Caco-2 (cell line): Measurements from ENCODE around the gene SPOUT1. TPM values are rescaled to one million over a fixed set of nuclear protein-coding genes. Genes with fewer than 3 reads are reported as not detected.

Experiments used
- BruUV-seq: library from RNA; stranded (reverse); fragments of 400-500 nt; replicated peaks from 2 replicates; lab custom pipeline; 2021; lab: Mats Ljungman, UMichigan
- CTCF ChIA-PET: fragments of 300-600 bp; sonication (Branson Sonifier 250); formaldehyde crosslinking; loops from one replicate; lab custom pipeline; 2022; ENCODE audit warnings: antibody characterized with exemption; lab: Charles Lee
- POLR2A ChIA-PET: fragments of 300-600 bp; sonication (Branson Sonifier 250); formaldehyde crosslinking; loops from one replicate; lab custom pipeline; 2022; ENCODE audit warnings: antibody characterized with exemption; lab: Charles Lee
- DNase-seq, 2 experiments: peaks; one replicate each; pipeline versions ENCODE4 v3.0.0 to v3.0.0-alpha.2; 2020 to 2022
- H3K27me3 ChIP-seq: replicated peaks from 2 replicates; pipeline ENCODE4 v1.6.0; 2011; ENCODE audit warnings: low read length; ENCODE audit not compliant: control insufficient read depth, insufficient read depth
- H3K36me3 ChIP-seq: 2 replicates; pipeline ENCODE4 v1.5.1; 2011; ENCODE audit warnings: low read length; ENCODE audit not compliant: control insufficient read depth, insufficient read depth
- H3K4me1 ChIP-seq: fragments of 250-450 bp; sonication (Bioruptor Pico); 2 replicates; pipeline ENCODE4 v1.5.1; 2020; ENCODE audit warnings: mild to moderate bottlenecking
- H3K4me3 ChIP-seq: 2 replicates; pipeline ENCODE4 v1.5.1; 2011; ENCODE audit warnings: low read depth, mild to moderate bottlenecking, control low read depth, low read length
- H3K9me3 ChIP-seq: fragments of 250-450 bp; sonication (Bioruptor Pico); 2 replicates; pipeline ENCODE4 v1.5.1; 2020; ENCODE audit warnings: mild to moderate bottlenecking, moderate library complexity
- H3K27ac Mint-ChIP-seq: one replicate; pipeline ENCODE4 v1.8.0; 2022; ENCODE audit warnings: mixed read lengths; ENCODE audit not compliant: unreplicated experiment
- H3K27me3 Mint-ChIP-seq: one replicate; pipeline ENCODE4 v1.8.0; 2022; ENCODE audit warnings: mixed read lengths; ENCODE audit not compliant: insufficient read depth, unreplicated experiment
- H3K36me3 Mint-ChIP-seq: one replicate; pipeline ENCODE4 v1.8.0; 2022; ENCODE audit warnings: mild to moderate bottlenecking, mixed read lengths; ENCODE audit not compliant: insufficient read depth, unreplicated experiment
- H3K4me1 Mint-ChIP-seq: one replicate; pipeline ENCODE4 v1.8.0; 2022; ENCODE audit warnings: low read depth, mixed read lengths; ENCODE audit not compliant: unreplicated experiment
- H3K4me3 Mint-ChIP-seq: one replicate; pipeline ENCODE4 v1.8.0; 2022; ENCODE audit warnings: mild to moderate bottlenecking, moderate library complexity, mixed read lengths; ENCODE audit not compliant: unreplicated experiment
- H3K9me3 Mint-ChIP-seq: one replicate; pipeline ENCODE4 v1.8.0; 2022; ENCODE audit warnings: mixed read lengths; ENCODE audit not compliant: unreplicated experiment
- CTCF ChIP-seq, 2 experiments: fragments of 200-600 bp in 1 of 2; IDR thresholded peaks; 1 replicate in 1 of 2; 2 replicates in 1 of 2; pipeline versions ENCODE4 v1.5.1 to v1.8.0; 2011 to 2022; ENCODE audit warnings: antibody characterized with exemption in 1 of 2, control low read depth in 1 of 2, inconsistent platforms in 1 of 2, low read depth in 1 of 2, low read length in 1 of 2, mild to moderate bottlenecking in 1 of 2, moderate library complexity in 1 of 2; ENCODE audit not compliant: insufficient read depth in 1 of 2, severe bottlenecking in 1 of 2, unreplicated experiment in 1 of 2
- intact Hi-C: fragments of 100-400 bp; cut with micrococcal nuclease; formaldehyde crosslinking; loops from one replicate; pipeline ENCODE4 v1.10.0; 2022; ENCODE audit not compliant: unreplicated experiment
- total RNA-seq: library from RNA; stranded (reverse); gene quantifications from 2 replicates; pipeline ENCODE4 v1.2.3, GENCODE V29; 2022

The SPOUT1 gene
- total RNA-seq, 1 experiment from 2014 or later, result 88.0 TPM

GRCh38 chr9:128818839-128819715 lies 10.5 kb downstream of the SPOUT1 start:
- peak in 1 of 2 experiments; percentile 61 for DNase-seq
- BruUV-seq, result TSS peak; percentile 47

GRCh38 chr9:128818099-128818838 lies 11.3 kb downstream of the SPOUT1 start, which contains the start of gene ENDOG:
Gene ENDOG, plus strand, starts transcription at chr9:128818500. Its CDS starts 185 bp downstream, at chr9:128818685.
- H3K27me3 ChIP-seq, result no peaks in the 10 kb centered on the region
- H3K27me3 Mint-ChIP-seq, result no peaks in the 10 kb centered on the region
- H3K4me1 ChIP-seq, result no peaks in the 10 kb centered on the region; the same call in none of the 2 replicates
- CTCF ChIA-PET, result interaction anchor here (0.5 to 2.2 kb wide), 29 partner anchors 10 to 808 kb away, joined by 3 to 42 read pairs (median 4); partner anchors contain the start of genes DOLPP1, KYAT1, LRRC8A and NTMT1
- H3K4me1 Mint-ChIP-seq, result peaks cover 15% of the 10 kb centered on the region
- POLR2A ChIA-PET, result interaction anchor here (0.6 to 2.8 kb wide), 10 partner anchors 12 to 486 kb away, joined by 3 to 43 read pairs (median 6); partner anchors contain the start of genes SPOUT1, SPTAN1, URM1 and ZDHHC12
- peaks cover 61% of the 10 kb centered on the region for H3K36me3 Mint-ChIP-seq
- peak within 1 kb of the TSS; percentile 29 for H3K27ac Mint-ChIP-seq
- no peaks in the 10 kb centered on the region for H3K9me3 Mint-ChIP-seq
- peaks cover 1% of the 10 kb centered on the region; the same call in 1 of the 2 replicates for H3K36me3 ChIP-seq
- intact Hi-C loops, result loop anchor here (2.0 to 5.0 kb wide), 4 partner anchors 47 to 93 kb away; partner anchors contain the start of genes KYAT1, LRRC8A, ZDHHC12 and ZER1
- no peaks in the 10 kb centered on the region for H3K9me3 ChIP-seq
- no TSS peak for BruUV-seq
- peak; percentile 97 to 99 for DNase-seq
- H3K4me3 ChIP-seq, result peak within 1 kb of the TSS; percentile 95
- H3K4me3 Mint-ChIP-seq, result peak within 1 kb of the TSS; percentile 77
- TF ChIP-seq CTCF (IDR thresholded peaks at IDR 0.05; ENCODE audit: insufficient read depth in 1 of 2, low read depth in 1 of 2, low read length in 1 of 2, severe bottlenecking in 1 of 2, unreplicated experiment in 1 of 2), result peak; percentile 94 to 95

More at GRCh38 chr9:128818839-128819715, 10.5 kb downstream of the SPOUT1 start:
- no peaks in the 10 kb centered on the region for H3K27me3 ChIP-seq
- H3K4me1 ChIP-seq, result no peaks in the 10 kb centered on the region; the same call in none of the 2 replicates
- H3K4me3 ChIP-seq, result peak overlapping the region; percentile 95
- H3K4me3 Mint-ChIP-seq, result peak overlapping the region; percentile 77
- H3K4me1 Mint-ChIP-seq, result peaks cover 15% of the 10 kb centered on the region
- CTCF ChIA-PET, result interaction anchor here (0.5 to 2.2 kb wide), 24 partner anchors 10 to 807 kb away, joined by 3 to 42 read pairs (median 4); partner anchors contain the start of genes DOLPP1, KYAT1, LRRC8A and NTMT1
- no peaks in the 10 kb centered on the region for H3K9me3 ChIP-seq
- H3K36me3 ChIP-seq, result peaks cover 1% of the 10 kb centered on the region; the same call in 1 of the 2 replicates
- POLR2A ChIA-PET, result interaction anchor here (0.6 to 2.8 kb wide), 6 partner anchors 11 to 140 kb away, joined by 5 to 43 read pairs (median 8); partner anchors contain the start of genes SPOUT1 and ZDHHC12
- H3K9me3 Mint-ChIP-seq, result no peaks in the 10 kb centered on the region
- intact Hi-C loops, result loop anchor here (2.0 to 5.0 kb wide), 4 partner anchors 48 to 94 kb away; partner anchors contain the start of genes KYAT1, LRRC8A, ZDHHC12 and ZER1
- no peak for TF ChIP-seq CTCF (IDR thresholded peaks at IDR 0.05; ENCODE audit: insufficient read depth in 1 of 2, low read depth in 1 of 2, low read length in 1 of 2, severe bottlenecking in 1 of 2, unreplicated experiment in 1 of 2)
- H3K27me3 Mint-ChIP-seq, result no peaks in the 10 kb centered on the region
- H3K27ac Mint-ChIP-seq, result no peak overlapping the region
- peaks cover 67% of the 10 kb centered on the region for H3K36me3 Mint-ChIP-seq
